Left lung (tissue), 10 donors: Measurements from ENCODE around the gene VPS37C. TPM values are rescaled to one million over a fixed set of nuclear protein-coding genes. Genes with fewer than 3 reads are reported as not detected.

Source experiments
- ATAC-seq: fragments of 200-7000 bp; cut with Tn5 transposase; one replicate; pipeline ENCODE4 v1.9.1; 2020; ENCODE audit warnings: moderate library complexity
- DNase-seq, 4 donors: peaks; one replicate each; pipeline ENCODE4 v3.0.0-alpha.2; 2013 to 2020
- H3K27ac ChIP-seq, 2 donors: fragments of 200-600 bp; sonication (generic) in 1 of 2; one replicate each; pipeline versions ENCODE4 v1.5.0 to v1.8.0; 2020 to 2021
- H3K27me3 ChIP-seq, 2 donors: fragments of 200-600 bp; sonication (generic) in 1 of 2; one replicate each; pipeline versions ENCODE4 v1.5.0 to v1.8.0; 2020 to 2021
- H3K36me3 ChIP-seq, 2 donors: fragments of 200-600 bp; sonication (generic) in 1 of 2; one replicate each; pipeline versions ENCODE4 v1.5.0 to v1.8.0; 2020 to 2021
- H3K4me1 ChIP-seq, 2 donors: fragments of 200-600 bp; one replicate each; pipeline ENCODE4 v1.8.0; 2021
- H3K4me3 ChIP-seq, 2 donors: fragments of 200-600 bp; sonication (generic) in 1 of 2; one replicate each; pipeline versions ENCODE4 v1.5.0 to v1.8.0; 2020 to 2021; ENCODE audit warnings: mild to moderate bottlenecking in 1 of 2
- H3K9me3 ChIP-seq, 2 donors: fragments of 200-600 bp; sonication (generic) in 1 of 2; one replicate each; pipeline versions ENCODE4 v1.5.0 to v1.8.0; 2020 to 2021
- CTCF ChIP-seq, 2 donors: fragments of 200-600 bp; sonication (generic) in 1 of 2; IDR thresholded peaks; one replicate each; pipeline versions ENCODE4 v1.5.0 to v1.8.0; 2021; ENCODE audit warnings: antibody characterized with exemption in 2 of 2
- intact Hi-C, 2 donors: fragments of 100-400 bp; cut with DNase I; formaldehyde crosslinking; loops; one replicate each; pipeline versions ENCODE4 v1.11.2 to v1.14.2; 2022
- polyA plus RNA-seq, 6 donors: library from polyadenylated mRNA; unstranded; fragments of 120-200 nt; gene quantifications; one replicate each; pipeline ENCODE4 v1.2.1, GENCODE V29; 2013; ENCODE audit not compliant: insufficient read length in 6 of 6
- total RNA-seq, 2 donors: library from RNA; stranded (reverse); fragmentation: NEBNext Ultra II Directional; extraction: Animal tissue kit (Norgen Biotek cat#: 25700); gene quantifications; one replicate each; pipeline ENCODE4 v1.2.1, GENCODE V29; 2021
- donor health status: DM: no; HTN: yes; CAD: no.
- donor health status: DM: no; HTN: no; CAD: no.

The VPS37C gene
- total and polyA plus RNA-seq, 8 donors = 14.7 to 30.8 (median 17.7) TPM

GRCh38 chr11:61139387-61139786, 21.8 kb downstream of the VPS37C start:
- Histone ChIP-seq H3K36me3 (peaks cover 0 to 44% of the 10 kb centered on the region in 2 donors), H3K27ac (no peak overlapping the region), H3K9me3 (no peaks in the 10 kb centered on the region), H3K4me3 (no peak overlapping the region), H3K4me1 (peaks cover 10 to 24% of the 10 kb centered on the region in 2 donors), H3K27me3 (no peaks in the 10 kb centered on the region)
- DNase-seq (no peak), ATAC-seq (no peak)
- TF ChIP-seq CTCF (IDR thresholded peaks at IDR 0.05) = no peak
- intact Hi-C loops = no loop called here

DNA sequence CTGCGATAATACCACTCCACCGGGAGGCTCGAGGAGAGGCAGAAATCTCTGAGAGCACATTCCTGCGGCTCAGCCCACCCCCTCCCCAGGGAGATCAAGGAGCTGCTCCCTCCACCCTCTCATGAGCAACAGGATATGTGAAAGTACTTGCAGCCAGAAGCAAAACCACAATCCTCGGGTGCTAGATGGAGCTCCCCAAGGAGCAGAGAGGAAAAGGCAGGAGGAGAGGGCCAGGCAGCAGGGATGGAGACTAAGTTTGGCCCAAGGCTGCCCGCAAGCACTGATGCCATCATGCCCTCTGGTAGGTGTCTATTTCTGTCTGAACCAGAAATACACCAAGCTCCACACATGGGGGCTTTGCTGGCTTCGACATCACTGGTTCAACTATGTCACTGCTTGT, 22.3 kb downstream of the VPS37C start:
- intact Hi-C loops = no loop called here
- peaks cover 10 to 24% of the 10 kb centered on the region in 2 donors for H3K4me1 ChIP-seq
- H3K27ac ChIP-seq = no peak overlapping the region
- ATAC-seq (peak; percentile 61), DNase-seq (no peak)
- no peak overlapping the region for H3K4me3 ChIP-seq
- TF ChIP-seq CTCF (IDR thresholded peaks at IDR 0.05) = no peak
- H3K9me3 ChIP-seq = no peaks in the 10 kb centered on the region
- peaks cover 0 to 48% of the 10 kb centered on the region in 2 donors for H3K36me3 ChIP-seq
- H3K27me3 ChIP-seq = no peaks in the 10 kb centered on the region

DNA sequence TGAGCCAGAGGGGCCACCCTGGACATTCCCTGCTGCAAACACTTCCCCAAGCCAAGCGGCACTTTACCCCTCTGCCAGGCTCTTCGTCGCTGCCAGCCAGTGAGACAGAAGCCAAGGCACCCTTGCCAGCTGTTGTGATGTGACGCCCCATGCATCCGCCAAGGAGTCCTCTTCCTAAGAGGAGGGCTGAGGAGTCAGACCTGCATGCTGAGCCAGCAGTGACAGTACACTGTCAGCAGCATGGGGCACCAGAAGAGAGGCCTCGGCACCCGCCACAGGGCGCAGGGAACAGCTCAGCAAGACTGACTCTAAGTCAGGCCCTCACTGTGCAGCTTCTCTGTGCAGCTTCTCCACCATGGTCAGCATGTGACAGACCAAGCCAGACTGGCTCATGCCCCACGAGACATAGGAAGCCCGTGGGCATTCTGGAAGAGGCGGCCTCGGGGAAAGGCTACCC, 26.4 kb downstream of the VPS37C start:
- ATAC-seq (no peak), DNase-seq (no peak)
- TF ChIP-seq CTCF (IDR thresholded peaks at IDR 0.05) = no peak
- Histone ChIP-seq H3K4me3 (no peak overlapping the region), H3K36me3 (peaks cover 0 to 81% of the 10 kb centered on the region in 2 donors), H3K27ac (no peak overlapping the region), H3K9me3 (no peaks in the 10 kb centered on the region), H3K4me1 (peaks cover 17 to 18% of the 10 kb centered on the region in 2 donors), H3K27me3 (no peaks in the 10 kb centered on the region)
- intact Hi-C loops = no loop called here

DNA sequence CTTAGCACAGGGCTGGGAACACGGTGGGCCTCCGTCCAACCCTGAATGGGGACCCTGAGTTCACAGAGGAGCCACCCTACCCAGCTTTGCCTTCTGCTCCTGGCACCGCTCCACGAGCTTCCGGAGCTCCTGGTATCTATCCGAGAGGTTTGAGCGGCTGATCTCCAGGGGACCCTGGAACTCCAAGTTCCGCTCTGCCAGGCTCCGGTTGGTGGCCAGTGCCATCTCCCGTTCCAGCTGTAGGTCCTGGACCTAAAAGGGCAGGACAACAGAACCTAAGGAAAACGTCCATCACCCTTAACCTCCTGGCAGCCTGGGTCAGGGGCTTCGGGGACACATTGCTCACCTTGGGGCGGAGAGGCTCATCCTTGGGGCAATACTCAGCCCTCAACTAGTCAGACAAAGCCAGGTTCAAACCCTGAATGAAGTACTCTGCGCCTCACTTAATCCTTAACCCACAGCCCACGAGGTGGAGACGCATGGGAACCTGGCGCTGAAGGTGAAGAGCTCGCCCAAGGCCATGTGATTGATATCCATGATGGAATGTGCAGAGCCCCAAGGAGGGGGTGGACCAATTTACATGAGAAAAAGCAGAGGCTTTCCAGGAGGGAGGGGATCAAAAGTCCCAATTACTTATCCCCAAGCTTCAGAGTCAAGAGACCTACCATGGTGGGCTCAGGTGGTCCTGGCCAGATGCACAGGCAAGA, 27.1 kb downstream of the VPS37C start:
- intact Hi-C loops = no loop called here
- no peak for DNase-seq
- H3K36me3 ChIP-seq = peaks cover 0 to 85% of the 10 kb centered on the region in 2 donors
- no peaks in the 10 kb centered on the region for H3K9me3 ChIP-seq
- no peak for TF ChIP-seq CTCF (IDR thresholded peaks at IDR 0.05)
- peaks cover 15 to 19% of the 10 kb centered on the region in 2 donors for H3K4me1 ChIP-seq
- no peak overlapping the region for H3K4me3 ChIP-seq
- no peaks in the 10 kb centered on the region for H3K27me3 ChIP-seq
- ATAC-seq = no peak
- H3K27ac ChIP-seq = no peak overlapping the region

- Histone ChIP-seq H3K4me3 (no peak overlapping the region), H3K36me3 (peaks cover 0 to 86% of the 10 kb centered on the region in 2 donors), H3K9me3 (no peaks in the 10 kb centered on the region), H3K4me1 (peaks cover 9 to 13% of the 10 kb centered on the region in 2 donors), H3K27ac (no peak overlapping the region), H3K27me3 (no peaks in the 10 kb centered on the region)
- DNase-seq (no peak), ATAC-seq (no peak)
- intact Hi-C loops = no loop called here
- no peak for TF ChIP-seq CTCF (IDR thresholded peaks at IDR 0.05)
Measured at GRCh38 chr11:61133145-61133544, 28.1 kb downstream of the VPS37C start.
